Inflammatory macrophage (primary cell): ENCODE measurements around the gene INHBB.
"Not testable (repeated sequence)": the region's sequence is repeated elsewhere in the genome, so short reads cannot be mapped to it uniquely, and the experiment has no call there.

Experiments used
- DNase-seq, 2 donors: peaks; one replicate each; pipeline ENCODE4 v3.0.0-alpha.2; 2020 to 2022

The INHBB gene

DNA sequence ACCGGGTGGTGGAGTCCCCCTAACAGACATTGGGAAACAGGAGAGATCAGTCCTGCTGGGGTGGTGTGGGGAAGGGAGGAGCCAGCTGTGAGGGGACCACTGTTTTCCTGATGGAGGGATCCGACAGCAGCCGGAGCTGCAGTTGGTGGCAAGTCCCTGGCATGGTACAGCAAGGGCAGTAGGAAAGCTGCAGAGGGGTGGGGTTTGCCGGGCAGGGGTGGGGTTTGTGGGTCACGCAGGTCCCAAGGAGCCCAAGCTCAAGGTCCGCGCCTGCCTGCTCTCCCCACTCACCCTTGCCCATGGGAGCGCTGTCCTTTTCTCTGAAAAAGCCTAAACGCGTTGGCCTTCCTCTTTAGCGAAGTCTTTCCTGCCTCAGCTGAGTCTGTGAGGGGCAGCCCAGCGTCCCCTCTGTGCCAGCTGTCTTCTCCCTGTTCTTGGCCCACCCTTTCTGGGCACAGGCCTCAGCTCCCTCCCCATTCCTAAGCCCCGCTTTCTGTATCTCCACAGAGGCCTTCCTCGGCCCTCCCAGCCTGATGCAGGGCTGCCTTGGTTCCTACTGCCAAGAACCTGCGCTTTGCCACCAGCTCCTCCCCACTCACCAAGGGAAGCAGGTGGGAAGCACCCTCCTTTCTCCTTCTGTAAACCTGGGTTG lies 29.3 kb upstream of the INHBB start:
- no peak for DNase-seq

GRCh38 chr2:120317180-120317533 lies 28.8 kb upstream of the INHBB start:
- DNase-seq: no peak

DNA sequence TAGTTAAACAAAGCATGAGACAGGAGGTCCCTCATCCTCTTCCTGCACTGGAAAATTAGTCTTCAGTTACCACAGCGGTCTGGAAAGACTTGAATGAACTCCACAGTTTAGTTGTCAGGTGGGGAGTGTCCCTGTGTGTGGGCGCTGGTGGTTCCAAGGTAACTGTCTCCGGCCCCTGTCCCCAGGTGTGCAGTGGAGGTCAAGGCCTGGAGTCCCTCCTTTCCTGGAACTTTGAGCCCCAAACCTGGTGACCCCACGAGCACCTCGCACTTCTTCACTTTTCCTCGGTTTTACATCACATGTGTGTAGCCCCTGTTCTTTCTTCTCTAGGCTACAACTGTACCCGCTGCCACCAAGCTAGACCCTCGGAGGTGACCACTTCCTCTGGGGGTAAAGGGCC lies 28.0 kb upstream of the INHBB start:
- DNase-seq: no peak

- DNase-seq: no peak
Measured at GRCh38 chr2:120318626-120319025, 27.3 kb upstream of the INHBB start.

DNA sequence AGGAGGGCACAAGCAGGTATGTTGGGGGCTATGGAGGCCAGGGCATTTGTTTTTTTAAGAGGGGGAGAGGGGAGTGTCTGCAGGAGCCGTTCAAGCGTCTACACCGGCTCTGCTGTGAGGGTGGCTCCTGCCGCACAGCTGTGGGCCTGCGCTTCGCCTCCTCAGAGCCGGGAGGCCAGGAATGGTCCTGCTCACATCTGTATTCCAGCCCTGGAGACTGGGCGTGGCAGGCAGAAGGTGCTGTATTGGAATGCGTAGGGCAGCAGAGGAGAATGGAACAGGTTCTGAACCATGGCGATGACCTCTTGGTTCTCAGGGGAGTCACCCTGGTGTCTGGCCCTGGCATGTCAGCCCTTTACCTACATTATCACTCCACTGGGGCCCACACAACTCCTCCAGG lies 26.8 kb upstream of the INHBB start:
- DNase-seq: no peak

- no peak for DNase-seq
Measured at GRCh38 chr2:120319686-120320317, 26.1 kb upstream of the INHBB start.

DNA sequence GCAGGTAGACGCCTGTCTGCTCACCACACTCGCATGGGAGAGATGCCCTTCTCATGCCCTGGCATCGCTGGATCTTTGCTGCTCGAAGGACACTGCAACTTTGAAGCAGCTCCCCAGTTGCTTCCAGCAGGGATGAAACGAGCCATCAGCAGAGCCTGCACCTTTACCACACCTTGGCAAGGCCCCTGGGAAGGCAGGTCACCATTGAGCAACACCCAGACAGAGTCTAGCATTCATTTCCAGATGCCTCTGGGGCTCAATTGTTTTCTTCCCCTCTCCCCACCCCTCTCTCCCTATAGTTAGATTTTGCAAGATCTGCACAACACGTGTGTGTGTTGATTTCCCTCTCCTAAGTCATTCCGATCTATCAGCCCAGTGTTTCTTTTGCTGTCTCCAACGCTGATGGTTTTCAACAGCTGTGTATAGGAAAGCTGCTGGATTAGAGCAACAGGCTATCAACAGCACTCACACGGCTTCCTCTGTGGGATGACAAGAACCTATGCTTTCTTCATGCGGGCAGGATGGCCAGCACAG lies 25.6 kb upstream of the INHBB start:
- DNase-seq: no peak

DNA sequence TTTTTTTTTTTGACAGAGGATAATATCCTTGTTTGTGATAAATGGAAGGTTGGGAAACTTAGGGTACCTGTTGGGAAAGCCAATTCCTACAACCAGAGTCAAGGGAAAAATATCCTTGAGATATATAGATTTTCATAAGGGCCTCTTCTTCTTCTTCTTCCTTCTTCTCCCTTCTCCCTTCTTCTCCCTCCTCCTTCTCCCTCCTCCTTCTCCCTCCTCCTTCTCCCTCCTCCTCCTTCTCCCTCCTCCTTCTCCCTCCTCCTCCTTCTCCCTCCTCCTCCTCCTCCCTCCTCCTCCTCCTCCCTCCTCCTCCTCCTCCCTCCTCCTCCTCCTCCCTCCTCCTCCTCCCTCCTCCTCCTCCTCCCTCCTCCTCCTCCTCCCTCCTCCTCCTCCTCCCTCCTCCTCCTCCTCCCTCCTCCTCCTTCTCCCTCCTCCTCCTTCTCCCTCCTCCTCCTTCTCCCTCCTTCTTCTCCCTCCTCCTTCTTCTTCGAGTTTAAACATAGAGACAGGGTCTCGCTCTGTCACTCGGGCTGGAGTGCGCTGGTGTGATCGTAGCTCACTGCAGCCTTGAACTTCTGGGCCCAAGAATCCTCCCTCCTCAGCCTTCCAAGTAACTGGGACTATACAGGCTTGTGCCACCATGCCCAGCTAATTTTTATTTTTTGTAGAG lies 24.9 kb upstream of the INHBB start:
- not testable (repeated sequence) for DNase-seq

DNA sequence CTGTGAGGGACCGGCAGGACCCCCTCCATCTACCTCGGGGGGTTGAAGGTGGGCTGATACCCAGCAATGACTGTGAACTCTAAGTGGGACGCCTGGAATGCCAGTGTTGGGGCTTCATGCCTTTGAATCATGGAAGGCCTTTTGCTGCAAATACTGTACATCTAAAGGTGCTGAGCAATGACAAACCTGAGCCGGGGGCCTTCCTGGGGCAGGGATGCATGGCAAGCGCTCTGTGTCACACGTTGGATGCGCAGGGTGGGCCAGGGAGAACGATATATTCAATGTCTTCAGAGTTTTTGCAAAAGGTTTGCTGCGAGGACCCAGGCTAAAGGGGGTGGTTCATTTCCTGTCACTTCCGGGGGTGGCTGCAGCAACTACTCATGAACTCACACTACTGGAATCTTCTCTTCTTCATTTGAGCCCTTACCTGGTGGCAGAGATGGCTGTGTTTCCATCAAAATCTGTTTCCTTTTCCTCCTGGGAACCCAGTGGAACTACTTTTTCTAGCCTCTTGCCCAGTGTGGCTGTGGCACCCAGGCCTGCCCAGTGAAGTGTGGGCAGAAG lies 24.1 kb upstream of the INHBB start:
- no peak for DNase-seq

DNA sequence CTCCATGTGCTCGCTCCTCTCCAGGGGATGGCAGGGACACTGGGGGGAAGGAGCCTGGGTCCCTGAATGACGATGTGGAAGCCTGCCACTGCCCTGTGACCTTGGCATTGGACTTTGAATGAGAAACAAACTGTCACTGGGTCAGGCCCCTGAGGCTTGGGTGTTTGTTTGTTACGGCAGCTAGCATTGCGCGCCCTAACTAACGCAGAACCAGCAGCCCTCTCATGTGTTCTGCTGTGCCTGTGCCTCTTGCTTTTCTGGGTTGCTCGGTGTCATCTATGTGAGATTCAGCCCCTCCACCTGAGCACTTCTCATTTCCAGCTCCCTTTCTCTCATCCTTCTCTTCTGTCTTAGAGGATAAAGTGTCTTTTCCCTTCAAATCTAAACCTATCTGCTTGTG lies 23.6 kb upstream of the INHBB start:
- no peak for DNase-seq

GRCh38 chr2:120323214-120323613 lies 22.7 kb upstream of the INHBB start:
- no peak for DNase-seq

- no peak for DNase-seq
Measured at GRCh38 chr2:120323807-120324399, 22.0 kb upstream of the INHBB start.

- DNase-seq: no peak
Measured at GRCh38 chr2:120324933-120325332, 21.0 kb upstream of the INHBB start.

DNA sequence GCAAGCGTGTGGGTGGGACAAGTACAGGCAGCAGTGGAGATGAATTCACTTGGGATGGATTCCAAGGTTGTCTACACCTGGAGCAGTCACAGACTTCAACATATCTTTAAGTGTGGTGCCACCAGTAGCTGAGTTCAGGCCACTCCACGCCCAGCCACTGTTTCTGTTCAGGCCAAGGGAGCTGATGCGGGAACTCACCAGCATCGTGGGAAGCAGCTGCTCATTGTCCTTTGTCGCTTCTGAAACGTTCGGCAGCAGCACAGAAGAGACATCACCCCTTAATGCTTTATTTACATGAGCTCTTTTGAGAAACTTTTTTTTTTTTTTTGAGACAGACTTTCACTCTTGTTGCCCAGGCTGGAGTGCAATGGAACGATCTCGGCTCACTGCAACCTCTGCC lies 19.9 kb upstream of the INHBB start:
- DNase-seq: no peak

- no peak for DNase-seq
Measured at GRCh38 chr2:120330946-120331822, 14.8 kb upstream of the INHBB start.

DNA sequence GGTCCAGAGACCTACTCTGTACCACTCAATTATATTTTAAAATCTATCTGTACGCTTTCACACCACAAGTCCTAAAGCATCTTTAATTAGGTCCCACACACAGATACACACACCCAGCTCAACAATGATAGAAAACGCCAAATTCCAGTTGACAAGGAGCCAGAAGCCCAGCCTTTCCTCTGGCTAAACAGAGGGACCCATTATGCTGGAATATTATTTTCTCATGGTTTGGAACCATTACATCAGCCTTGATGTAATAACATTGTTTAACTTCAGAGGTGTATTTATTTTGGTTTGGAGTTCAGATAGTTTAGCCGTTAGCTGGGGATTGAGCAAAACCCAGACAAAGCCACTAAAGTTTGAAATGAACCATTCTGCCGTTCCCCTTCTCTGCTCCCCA lies 14.0 kb upstream of the INHBB start:
- DNase-seq: no peak

- DNase-seq: no peak
Measured at GRCh38 chr2:120332384-120332783, 13.6 kb upstream of the INHBB start.

DNA sequence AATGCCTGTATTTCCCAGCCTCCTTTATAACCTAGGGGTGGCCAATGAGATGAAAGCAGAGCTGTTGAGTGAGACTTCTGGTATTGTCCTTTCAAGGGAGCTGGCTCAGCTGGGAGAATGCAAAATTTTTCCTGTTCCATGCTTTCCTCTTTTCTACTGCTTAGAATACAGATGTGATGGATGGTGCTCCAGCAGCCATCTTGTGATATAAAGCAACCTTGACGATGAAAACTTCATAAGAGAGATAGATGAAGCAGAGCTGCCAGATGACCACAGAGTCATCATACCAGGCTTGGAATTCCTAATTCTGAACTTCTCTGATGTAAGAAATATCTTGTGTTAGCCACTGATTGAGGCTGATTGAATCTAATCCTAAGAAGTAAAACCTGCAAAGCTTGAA lies 11.9 kb upstream of the INHBB start:
- no peak for DNase-seq

DNA sequence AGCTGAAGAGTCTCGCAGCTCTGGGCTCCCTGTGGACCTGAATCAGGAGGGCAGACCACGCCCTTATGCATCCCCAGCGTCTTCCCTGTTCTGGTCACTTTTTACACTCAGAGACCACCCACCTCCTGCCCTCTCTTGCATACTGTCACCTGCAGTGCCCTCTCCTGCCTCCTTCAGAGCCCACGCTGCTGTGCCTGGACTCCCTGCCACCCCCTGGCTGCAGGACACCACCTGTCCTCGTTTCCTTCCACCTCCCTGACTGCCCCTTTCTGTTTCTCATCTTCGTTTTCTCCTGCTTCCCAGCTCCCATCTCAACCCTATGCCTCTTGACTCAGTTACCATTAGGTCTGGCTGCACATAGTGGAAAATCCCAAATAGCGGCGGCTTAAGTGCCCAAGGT lies 9.2 kb upstream of the INHBB start:
- DNase-seq: no peak

DNA sequence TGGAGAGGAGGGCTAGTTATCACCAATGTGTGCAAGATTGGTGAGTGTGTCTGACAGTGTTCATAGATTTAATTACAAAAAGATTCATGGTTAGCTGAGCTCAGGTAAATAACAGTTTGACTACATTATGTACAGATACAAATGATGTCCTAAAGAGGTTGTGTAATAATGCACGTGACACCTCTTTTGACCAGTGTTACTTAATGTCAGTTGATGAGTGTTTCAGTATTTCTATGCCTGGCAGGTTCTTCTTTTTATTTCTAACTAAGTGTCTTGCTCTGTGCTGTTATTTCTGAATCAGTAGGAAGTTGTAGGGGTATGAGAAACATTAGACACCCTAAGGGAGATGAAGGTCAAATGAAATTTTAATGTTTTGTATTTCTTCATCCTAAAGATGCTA lies 7.9 kb upstream of the INHBB start:
- DNase-seq: peak; percentile 73 to 90

DNA sequence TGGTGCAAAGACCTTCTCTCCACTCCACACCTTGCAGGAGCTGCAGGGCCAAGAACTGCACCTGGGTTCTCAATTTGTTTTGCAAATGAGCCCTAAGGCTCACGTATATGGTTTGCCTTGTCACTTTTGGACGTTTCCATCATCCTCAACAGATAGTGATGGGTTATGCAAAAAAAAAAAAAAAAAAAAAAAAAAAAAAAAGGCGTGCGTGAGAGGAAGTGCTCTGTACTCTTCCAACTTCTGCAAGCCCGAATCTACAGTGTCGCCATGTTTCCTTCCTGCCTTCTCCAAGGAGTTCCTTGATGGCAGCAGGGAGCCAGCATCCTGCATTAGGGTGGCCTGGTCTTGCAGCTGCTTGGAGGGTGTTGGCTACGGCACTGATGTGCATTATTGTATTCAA lies 4.0 kb upstream of the INHBB start:
- DNase-seq: peak in 1 of 2 donors; percentile 18

DNA sequence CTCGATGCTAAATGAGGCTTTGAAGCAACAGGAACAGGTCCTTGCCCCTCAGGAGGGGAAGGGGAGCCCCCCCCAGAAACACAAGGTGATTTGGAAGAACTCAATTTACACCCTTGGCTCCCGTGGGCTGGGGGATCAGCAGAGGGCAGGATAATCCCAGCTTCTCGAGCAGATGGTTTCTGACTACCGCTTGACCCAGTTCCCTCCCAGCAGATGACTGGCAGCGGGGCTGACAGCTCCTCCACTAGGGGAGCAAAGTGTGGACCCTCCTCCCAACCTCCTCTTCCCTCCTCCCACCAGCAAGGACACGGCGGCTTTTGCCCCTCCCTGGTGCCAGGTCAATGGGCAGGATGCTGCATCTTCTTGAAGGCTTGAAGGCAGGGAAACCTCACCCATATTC lies 3.5 kb upstream of the INHBB start:
- no peak for DNase-seq

- no peak for DNase-seq
Measured at GRCh38 chr2:120343100-120343432, 2.9 kb upstream of the INHBB start.
